NCI-H2196 treated with DMSO at 0.1 percent for 48 hours (cell line): Measurements from ENCODE around the gene POLR2J2.
"Not testable (repeated sequence)": the region's sequence is repeated elsewhere in the genome, so short reads cannot be mapped to it uniquely, and the experiment has no call there.

Experiments
- DNase-seq: peaks from one replicate; lab custom pipeline; 2025; ENCODE audit not compliant: unreplicated experiment; lab: John Stamatoyannopoulos, UW

The POLR2J2 gene

DNA sequence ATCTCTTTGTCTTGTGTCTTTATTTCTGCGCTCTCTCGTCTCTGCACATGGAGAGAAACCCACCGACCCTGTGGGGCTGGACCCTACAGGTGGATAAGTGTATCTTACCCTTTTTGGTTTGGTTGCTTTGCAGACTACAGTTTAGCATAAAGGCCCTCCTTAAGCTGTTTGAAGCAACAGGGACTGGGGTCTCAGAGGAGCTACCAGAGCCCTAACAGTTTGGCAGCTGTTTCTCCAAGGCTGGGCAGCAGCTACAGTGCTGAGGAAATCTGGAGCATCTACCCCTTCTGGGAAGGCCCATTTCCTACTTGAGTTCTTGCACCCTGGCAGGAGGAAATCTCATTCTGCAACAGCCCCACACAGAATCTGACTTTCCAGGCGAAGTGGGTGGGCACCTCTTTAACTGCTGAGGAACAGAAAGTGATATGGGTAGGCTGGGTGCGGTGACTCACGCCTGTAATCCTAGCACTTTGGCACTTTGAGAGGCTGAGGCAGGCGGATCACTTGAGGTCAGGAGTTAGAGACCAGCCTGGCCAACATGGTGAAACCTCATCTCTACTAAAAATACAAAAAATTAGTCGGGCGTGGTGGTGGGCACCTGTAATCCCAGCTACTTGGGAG, 2.1 kb upstream of the POLR2J2 start:
- not testable (repeated sequence) for DNase-seq

DNA sequence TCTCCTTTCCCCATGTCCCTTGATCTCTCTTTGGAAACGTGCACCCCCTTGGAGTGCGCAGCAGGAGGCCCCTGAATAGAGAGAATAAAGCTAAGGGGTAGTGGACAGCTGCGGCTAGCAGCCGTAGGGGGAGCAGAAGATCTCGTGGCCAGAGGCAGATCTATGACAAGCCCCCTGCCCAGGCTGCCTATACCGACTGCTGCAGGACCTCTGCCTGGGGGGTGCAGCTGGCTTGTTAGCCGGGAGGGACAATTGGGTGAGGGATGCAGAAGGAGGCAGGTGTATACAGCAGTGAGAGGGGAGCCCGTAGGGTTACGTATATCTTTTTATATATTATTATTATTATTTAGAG, 469 bp upstream of the POLR2J2 start:
- not testable (repeated sequence) for DNase-seq

DNA sequence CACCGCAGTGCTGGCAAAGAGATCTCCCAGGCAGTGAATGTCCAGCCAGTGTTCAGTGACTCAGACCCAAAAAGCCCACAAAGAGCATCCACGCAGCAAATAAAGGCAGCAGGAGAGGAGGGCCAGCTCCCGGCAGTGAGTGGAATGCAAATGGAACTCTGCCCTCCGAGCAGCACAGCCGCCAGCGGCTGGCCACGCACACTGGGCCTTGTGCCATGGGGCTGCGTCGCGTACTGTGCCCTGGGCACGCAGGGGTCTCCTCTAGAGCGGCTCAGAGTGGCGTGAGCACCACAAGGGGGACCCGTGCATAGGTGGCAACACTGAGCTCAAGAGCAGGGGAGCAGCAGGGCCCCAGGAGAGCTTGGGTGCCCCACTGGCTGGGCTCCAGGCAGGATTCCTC, 3.9 kb downstream of the POLR2J2 start:
- DNase-seq, result not testable (repeated sequence)

DNA sequence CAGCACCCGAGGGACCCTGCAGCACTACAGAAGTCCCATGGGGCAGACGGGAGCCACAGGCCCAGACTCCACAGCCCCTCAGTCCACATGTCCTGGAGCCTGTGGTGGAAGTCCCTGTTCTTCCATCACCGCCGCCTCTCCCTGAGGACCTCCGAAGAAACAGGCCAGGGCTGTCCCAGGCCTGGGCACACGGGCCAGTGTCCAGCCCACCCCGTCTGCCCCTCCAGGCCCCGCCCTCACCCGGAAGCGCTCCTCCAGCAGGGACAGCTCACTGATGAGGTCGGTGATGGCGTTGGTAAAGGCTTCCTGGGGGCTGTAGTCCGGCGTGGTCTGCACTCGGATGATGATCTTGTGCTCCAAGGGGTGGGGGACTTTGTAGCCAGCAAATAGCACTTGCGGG, 4.6 kb downstream of the POLR2J2 start:
- DNase-seq, result not testable (repeated sequence)

DNA sequence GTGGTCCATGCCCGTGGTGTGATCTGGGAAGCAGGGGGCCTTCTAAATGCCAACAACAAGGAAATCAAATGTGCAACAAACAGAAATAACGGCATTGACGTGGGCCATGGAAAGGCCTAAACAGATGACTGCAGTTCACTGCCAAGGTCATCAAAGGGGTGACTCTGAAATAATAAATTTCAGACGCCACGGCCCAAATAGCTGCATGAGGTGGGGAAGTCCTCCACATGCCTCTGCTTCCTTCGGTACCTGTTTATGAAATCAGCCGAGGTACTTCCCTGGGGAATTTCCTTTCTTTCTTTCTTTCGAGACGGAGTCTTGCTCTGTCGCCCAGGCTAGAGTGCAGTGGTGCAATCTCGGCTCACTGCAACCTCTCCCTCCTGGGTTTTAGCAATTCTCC, 6.7 kb downstream of the POLR2J2 start:
- DNase-seq, result not testable (repeated sequence)

DNA sequence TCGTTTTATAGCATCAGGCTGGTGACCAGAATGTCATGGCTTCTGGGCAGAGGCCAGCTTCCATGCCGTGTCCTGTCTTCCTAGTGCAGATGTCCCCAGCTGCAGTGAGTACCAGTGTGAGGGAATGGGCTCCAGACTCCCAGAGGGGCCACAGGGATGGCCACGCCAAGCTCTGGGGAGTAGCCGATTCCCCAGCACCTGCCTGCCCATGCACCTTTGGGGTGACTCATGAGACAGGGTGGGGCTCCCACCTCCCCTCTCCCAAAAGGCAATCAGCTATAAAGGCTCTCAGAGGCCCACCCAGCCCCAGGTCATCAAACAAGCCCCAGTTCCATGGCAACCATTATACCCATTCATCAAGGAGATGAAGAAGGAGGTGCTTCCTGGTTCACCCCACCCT, 21.5 kb downstream of the POLR2J2 start, which contains the start of gene SPDYE2B:
SPDYE2B (plus strand) TSS at position 396 of the 400 bp plus-strand sequence. CDS start 2,030 bp downstream, outside the sequence.
- DNase-seq, result not testable (repeated sequence)

DNA sequence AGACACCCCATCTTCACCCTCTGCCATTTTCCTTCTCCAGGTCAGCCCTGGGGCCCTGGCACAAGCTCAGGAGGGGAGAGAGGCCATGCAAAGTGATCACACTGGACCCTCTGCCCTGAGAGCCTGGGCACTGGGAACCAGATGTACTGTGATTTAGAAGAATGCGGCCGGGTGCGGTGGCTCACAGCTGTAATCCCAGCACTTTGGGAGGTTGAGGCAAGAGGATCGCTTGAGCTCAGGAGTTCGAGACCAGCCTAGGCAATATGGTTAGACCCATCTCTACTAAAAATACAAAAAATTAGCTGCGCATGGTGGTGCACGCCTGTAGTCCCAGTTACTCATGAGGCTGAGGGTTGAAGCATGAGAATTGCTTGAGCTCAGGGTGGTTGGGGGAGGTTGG, 23.6 kb downstream of the POLR2J2 start:
- DNase-seq, result not testable (repeated sequence)

DNA sequence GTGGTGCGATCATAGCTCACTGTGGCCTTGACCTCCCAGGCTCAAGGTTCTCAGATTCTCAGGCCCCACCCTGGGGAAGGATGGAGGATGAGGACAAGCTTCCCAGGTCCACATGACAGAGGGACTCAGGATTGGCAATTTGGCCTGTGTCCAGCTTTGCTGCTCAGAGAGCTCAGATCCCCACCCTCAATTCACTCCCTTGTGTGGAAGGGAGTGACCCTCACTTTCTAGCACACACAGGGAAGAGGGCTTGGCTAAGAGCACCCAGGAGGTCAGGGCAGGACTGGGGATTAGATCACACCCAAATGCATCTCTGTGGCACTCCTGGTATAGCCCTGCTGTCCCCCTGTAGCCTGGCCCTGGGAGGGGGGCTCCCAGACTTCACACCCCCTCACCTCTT, 28.1 kb downstream of the POLR2J2 start:
- not testable (repeated sequence) for DNase-seq

DNA sequence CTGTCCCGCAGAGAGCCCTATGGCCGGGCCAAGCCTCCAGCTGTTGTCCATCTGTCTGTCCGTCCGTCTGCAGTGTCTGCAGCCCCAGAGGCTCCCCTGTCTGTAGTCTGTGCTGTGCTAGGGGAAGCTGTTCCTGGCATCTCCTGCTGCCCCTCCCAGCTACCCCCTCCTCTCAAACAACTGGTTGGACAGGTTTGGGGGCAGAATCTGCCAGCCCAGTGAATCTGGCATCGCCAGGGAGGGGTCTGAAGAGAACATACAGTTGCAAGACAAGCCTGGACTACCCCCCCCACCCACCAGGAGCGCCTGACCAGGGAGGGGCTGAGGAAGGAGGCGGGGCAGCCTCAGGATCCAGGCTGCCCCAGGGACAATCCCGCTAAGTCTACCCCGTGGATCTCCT, 28.8 kb downstream of the POLR2J2 start, which contains the start of gene UPK3BL1:
UPK3BL1 (minus strand) TSS at position 101 of the 400 bp plus-strand sequence; CDS start at position 51, 50 bp downstream.
- DNase-seq, result not testable (repeated sequence)

DNA sequence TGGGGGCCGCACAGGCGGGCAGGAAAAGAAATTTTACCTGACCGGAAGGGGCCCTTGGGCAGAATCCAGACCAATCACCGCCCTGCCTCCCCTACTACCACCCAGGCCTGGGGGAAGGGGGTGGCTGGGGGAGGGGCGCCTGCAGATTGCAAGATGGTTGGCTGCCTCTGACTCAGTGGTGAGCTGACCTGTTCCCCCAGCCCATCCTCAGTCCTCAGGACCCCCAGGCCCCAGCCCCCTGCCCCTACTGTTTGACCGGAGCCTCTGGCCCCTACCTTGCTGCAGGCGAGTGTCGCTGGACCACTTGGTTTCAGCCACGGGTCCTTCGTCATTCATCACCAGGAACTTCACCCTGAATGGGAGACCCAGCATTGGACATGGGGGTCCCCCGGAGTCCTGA, 32.6 kb downstream of the POLR2J2 start:
- not testable (repeated sequence) for DNase-seq

DNA sequence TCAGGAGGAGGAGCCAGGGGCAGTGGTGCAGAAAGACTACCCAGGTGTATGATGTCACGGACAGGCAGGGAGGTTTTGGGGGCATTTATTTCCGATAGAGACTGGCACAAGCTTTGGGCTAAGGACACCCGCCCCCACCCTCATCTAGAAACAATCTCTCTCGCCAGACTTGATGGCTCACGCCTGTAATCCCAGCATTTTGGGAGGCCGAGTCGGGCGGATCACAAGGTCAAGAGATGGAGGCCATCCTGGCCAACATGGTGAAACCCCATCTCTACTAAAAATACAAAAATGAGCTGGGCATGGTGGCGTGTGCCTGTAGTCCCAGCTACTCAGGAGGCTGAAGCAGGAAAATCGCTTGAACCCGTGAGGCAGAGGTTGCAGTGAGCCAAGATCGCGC, 34.5 kb downstream of the POLR2J2 start:
- DNase-seq, result not testable (repeated sequence)

DNA sequence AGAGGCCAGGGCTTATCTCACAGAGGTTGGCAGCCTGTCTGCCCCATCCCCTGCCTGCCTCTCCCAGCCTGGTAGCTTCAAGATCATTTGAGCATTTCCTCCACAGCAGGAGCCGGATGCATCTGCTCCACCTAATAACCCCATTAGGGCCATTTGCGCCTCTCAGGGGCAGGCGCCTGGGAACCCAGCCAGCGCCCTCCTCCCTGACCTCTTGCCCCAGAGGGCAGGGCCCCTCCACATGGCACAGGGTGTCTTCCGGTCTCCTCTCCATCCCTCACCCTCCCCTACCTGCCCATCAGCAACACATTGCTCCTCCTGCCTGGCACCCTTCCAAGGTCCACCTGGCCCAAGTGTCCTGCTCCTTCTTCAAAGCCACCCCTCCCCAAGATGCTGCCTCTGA, 36.1 kb downstream of the POLR2J2 start:
- not testable (repeated sequence) for DNase-seq

DNA sequence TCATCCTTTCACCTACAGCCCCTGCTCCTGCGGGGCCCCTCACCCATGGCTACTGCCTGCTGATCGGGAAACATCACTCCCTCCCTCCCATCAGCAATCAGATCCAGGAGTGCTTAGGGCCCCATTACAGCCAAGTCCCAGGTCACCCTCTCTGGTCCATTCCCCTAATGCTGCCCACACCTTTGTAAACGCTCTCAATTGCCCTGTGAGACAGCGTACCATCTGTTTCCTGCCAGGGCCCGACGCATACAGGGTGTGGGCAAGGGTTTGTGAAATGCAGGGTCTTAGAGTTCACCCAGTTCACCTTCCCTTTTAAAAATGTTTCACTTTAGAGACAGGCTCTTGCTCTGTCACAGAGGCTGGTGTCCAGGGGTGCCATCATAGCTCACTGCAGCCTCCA, 37.2 kb downstream of the POLR2J2 start:
- not testable (repeated sequence) for DNase-seq

DNA sequence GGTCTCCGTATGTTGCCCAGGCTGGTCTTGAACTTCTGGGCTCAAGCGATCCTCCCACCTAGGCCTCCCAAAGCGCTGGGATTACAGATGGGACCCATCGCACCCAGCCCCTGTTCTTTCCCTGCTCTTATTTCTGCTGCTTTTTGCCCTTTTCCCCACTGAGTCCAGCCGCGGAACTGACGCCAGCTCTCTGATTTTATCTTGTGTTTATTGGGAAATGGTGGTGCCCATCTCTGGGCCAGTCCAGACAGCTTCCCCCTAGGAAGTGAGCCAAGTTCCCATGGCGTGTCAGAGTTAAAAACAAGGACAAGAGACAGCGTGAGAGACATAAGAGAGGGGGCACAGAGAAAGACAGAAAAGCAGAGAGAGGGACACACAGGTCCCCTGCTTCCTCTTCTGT, 40.8 kb downstream of the POLR2J2 start:
- not testable (repeated sequence) for DNase-seq

DNA sequence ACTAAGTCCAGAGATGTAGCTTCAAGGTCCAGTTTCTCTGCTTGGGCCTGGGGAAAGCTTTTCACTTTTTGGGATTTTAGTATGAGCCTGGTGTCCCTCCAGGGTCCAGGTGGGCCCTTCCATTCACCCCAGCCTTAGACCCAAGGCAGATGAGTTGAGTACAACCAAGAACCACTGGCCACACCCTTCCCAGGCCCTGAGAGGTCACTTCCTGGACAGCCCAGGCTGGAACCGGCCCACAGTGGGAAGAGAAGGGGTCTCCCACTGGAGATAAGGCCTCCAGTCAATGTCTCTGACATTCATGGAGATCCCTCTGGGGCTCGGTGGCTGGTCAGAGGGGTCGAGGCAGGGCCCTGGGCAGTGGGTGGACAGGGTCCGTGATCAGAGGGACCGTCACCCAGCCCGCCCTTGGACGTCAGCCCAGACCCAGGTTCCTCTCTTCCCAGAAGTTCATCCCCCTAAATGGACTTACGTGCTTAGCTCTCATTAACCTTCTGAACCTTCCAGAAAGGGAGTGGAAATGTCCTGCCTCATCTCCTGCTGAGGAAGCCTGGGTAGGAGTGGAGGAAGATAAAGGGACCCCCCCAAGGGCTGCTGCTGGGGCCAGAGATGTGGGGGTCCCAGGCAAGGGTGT, 44.1 kb downstream of the POLR2J2 start:
- not testable (repeated sequence) for DNase-seq

DNA sequence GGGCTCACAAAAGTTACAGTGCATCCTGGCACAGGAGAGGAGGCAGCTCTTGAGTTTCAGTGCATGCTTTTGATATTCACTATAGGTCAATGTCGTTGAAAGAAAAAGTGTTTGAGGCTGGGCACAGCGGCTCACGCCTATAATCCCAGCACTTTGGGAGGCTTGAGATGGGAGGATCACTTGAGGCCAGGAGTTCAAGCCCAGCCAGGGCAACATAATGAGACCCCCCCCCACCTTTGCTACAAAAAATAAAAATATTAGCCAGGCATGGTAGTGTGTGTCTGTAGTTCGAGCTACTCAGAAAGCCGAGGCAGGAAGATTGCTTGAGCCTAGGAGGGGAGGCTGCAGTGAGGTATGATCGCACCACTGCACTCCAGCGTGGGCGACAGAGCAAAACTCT, 53.3 kb downstream of the POLR2J2 start:
- DNase-seq, result not testable (repeated sequence)

DNA sequence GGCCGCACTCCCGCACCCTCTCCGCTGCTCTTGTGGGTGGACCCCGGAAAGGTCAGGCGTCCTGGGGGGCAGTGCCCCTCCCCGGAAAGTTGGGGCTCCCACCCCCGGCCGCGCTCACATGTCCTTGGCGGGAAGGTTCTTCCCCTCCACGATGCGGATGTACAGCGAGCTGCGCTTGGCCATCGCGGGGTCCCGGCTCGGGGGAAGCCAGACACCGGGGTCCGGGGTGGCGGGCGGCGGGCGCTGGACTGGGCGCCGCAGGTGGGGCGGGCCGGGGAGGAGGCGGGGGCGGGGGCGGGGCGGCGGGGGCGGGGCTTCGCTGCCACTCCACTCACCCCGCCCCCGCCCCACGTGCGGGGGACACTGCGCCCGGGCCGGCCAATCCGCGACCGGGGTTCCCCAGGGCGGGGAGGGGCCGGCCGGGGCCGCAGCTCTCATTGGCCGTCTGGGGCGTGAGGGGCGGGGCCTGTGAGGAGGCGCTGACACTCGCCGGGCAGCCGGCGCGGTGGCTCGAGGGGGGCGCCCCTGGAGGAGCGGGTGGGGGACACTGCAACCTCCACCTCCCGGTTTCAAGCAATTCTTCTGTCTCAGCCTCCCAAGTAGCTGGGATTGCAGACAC, 54.8 kb downstream of the POLR2J2 start, which contains the start of gene RASA4:
RASA4 (minus strand) TSS at position 250 of the 619 bp plus-strand sequence; CDS start at position 183, 67 bp downstream.
- DNase-seq, result not testable (repeated sequence)
